Prostate gland (tissue), 2 donors: ENCODE results near the gene RAB3C. TPM values are rescaled to one million over a fixed set of nuclear protein-coding genes. Genes with fewer than 3 reads are reported as not detected.

Experiments
- DNase-seq: peaks from one replicate; pipeline ENCODE4 v3.0.0-alpha.2; 2019; ENCODE audit warnings: low spot score
- H3K27ac ChIP-seq, 2 donors: fragments of 200-600 bp; sonication (generic); 2 replicates each; pipeline ENCODE4 v1.5.1; 2017 to 2019
- H3K27me3 ChIP-seq: fragments of 200-600 bp; sonication (generic); replicated peaks from 2 replicates; pipeline ENCODE4 v1.5.1; 2019; ENCODE audit not compliant: insufficient read depth
- H3K36me3 ChIP-seq, 2 donors: fragments of 200-600 bp; sonication (generic); 1 replicate in 1 of 2; 2 replicates in 1 of 2; pipeline versions ENCODE4 v1.5.1 to v1.8.1; 2017 to 2019
- H3K4me1 ChIP-seq: fragments of 200-600 bp; sonication (generic); replicated peaks from 2 replicates; pipeline ENCODE4 v1.5.1; 2019
- H3K4me3 ChIP-seq, 2 donors: fragments of 200-600 bp; sonication (generic); 2 replicates each; pipeline ENCODE4 v1.5.1; 2017 to 2019
- H3K9me3 ChIP-seq: fragments of 200-600 bp; sonication (generic); 2 replicates; pipeline ENCODE4 v1.5.1; 2017
- POLR2A ChIP-seq: fragments of 450-650 bp; IDR thresholded peaks from one replicate; pipeline ENCODE4 v1.6.1; 2016; ENCODE audit warnings: antibody characterized with exemption, mild to moderate bottlenecking
- POLR2AphosphoS5 ChIP-seq: sonication (generic); formaldehyde crosslinking; IDR thresholded peaks from one replicate; pipeline ENCODE4 v1.6.1; 2017; ENCODE audit warnings: antibody characterized with exemption
- WGBS: methylation state at CpG from one replicate; pipeline ENCODE4 v1.1.5; 2018; 5-methylcytosine and 5-hydroxymethylcytosine counted together
- intact Hi-C: fragments of 100-400 bp; cut with DNase I; formaldehyde crosslinking; loops from one replicate; pipeline ENCODE4 v1.14.2; 2022
- total RNA-seq, 2 donors: library from RNA; depleted of rRNA; stranded (reverse); fragments of >200 nt; gene quantifications; one replicate each; pipeline ENCODE4 v1.1.0, GENCODE V29; 2016
- TF ChIP-seq, protein P1 (sequence below), 4 experiments: fragments of 200-600 bp in 2 of 4; fragments of 450-650 bp in 2 of 4; sonication (generic) in 2 of 4; IDR thresholded peaks; 1 replicate in 3 of 4; 2 replicates in 1 of 4; pipeline ENCODE4 v1.5.1; 2016 to 2019; ENCODE audit warnings: antibody characterized with exemption in 4 of 4, mild to moderate bottlenecking in 2 of 4, moderate library complexity in 2 of 4

Gene RAB3C
- total RNA-seq, 2 donors from 2014 or later, result 0.45 TPM; not detected in 1

GRCh38 chr5:58714046-58714445, 131.2 kb downstream of the RAB3C start:
- no peaks in the 10 kb centered on the region for H3K27me3 ChIP-seq
- no peaks in the 10 kb centered on the region for H3K36me3 ChIP-seq
- H3K9me3 ChIP-seq, result no peaks in the 10 kb centered on the region
- intact Hi-C loops, result no loop called here
- TF ChIP-seq, protein P1, sequence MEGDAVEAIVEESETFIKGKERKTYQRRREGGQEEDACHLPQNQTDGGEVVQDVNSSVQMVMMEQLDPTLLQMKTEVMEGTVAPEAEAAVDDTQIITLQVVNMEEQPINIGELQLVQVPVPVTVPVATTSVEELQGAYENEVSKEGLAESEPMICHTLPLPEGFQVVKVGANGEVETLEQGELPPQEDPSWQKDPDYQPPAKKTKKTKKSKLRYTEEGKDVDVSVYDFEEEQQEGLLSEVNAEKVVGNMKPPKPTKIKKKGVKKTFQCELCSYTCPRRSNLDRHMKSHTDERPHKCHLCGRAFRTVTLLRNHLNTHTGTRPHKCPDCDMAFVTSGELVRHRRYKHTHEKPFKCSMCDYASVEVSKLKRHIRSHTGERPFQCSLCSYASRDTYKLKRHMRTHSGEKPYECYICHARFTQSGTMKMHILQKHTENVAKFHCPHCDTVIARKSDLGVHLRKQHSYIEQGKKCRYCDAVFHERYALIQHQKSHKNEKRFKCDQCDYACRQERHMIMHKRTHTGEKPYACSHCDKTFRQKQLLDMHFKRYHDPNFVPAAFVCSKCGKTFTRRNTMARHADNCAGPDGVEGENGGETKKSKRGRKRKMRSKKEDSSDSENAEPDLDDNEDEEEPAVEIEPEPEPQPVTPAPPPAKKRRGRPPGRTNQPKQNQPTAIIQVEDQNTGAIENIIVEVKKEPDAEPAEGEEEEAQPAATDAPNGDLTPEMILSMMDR (IDR thresholded peaks at IDR 0.05), result no peak
- TF ChIP-seq POLR2AphosphoS5, result no peak
- no peak for TF ChIP-seq POLR2A
- 94% methylated on average over 1 of the region's 1 CpG for WGBS
- DNase-seq, result no peak
- no peaks in the 10 kb centered on the region for H3K4me1 ChIP-seq
- H3K4me3 ChIP-seq, result no peak overlapping the region
- H3K27ac ChIP-seq, result no peak overlapping the region

- WGBS, result 81% methylated on average over 2 of the region's 2 CpGs
- H3K9me3 ChIP-seq, result no peaks in the 10 kb centered on the region
- H3K4me3 ChIP-seq, result no peak overlapping the region
- intact Hi-C loops, result no loop called here
- TF ChIP-seq, protein P1 (IDR thresholded peaks at IDR 0.05), result no peak
- TF ChIP-seq POLR2AphosphoS5 (no peak), POLR2A (no peak)
- no peak for DNase-seq
- no peaks in the 10 kb centered on the region for H3K27me3 ChIP-seq
- H3K27ac ChIP-seq, result no peak overlapping the region
- no peaks in the 10 kb centered on the region for H3K36me3 ChIP-seq
- no peaks in the 10 kb centered on the region for H3K4me1 ChIP-seq
Observed at GRCh38 chr5:58715997-58716656, 133.3 kb downstream of the RAB3C start.

DNA sequence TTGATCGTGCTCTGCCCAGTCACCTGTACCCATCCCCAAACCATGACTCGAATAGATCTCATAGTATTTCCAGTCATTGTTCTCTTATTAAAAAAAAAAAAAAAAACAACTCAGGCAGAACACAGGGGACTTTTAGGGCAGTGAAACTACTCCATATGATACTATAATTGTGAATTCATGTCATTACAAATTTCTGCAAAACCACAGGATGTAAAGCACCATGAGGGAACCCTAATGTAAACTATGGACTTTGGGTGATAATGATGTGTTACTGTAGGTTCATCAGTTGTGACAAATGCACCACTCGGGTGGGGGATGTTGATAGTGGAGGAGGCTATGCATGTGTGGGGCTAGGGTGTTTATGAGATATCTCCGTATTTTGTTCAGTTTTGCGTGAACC, 133.8 kb downstream of the RAB3C start:
- no peak overlapping the region for H3K4me3 ChIP-seq
- no peak for TF ChIP-seq POLR2AphosphoS5
- TF ChIP-seq, protein P1 (IDR thresholded peaks at IDR 0.05), result no peak
- TF ChIP-seq POLR2A, result no peak
- no peak for DNase-seq
- no peaks in the 10 kb centered on the region for H3K9me3 ChIP-seq
- H3K27ac ChIP-seq, result no peak overlapping the region
- H3K36me3 ChIP-seq, result no peaks in the 10 kb centered on the region
- H3K27me3 ChIP-seq, result no peaks in the 10 kb centered on the region
- no peaks in the 10 kb centered on the region for H3K4me1 ChIP-seq
- WGBS, result 83% methylated on average over 5 of the region's 5 CpGs
- intact Hi-C loops, result no loop called here

GRCh38 chr5:58717303-58718007, 134.6 kb downstream of the RAB3C start:
- Histone ChIP-seq H3K27ac (no peak overlapping the region), H3K36me3 (no peaks in the 10 kb centered on the region), H3K4me3 (no peak overlapping the region), H3K9me3 (no peaks in the 10 kb centered on the region), H3K4me1 (no peaks in the 10 kb centered on the region), H3K27me3 (no peaks in the 10 kb centered on the region)
- intact Hi-C loops, result no loop called here
- no peak for DNase-seq
- WGBS, result 47% methylated on average over 5 of the region's 5 CpGs
- TF ChIP-seq, protein P1 (IDR thresholded peaks at IDR 0.05), result no peak
- TF ChIP-seq POLR2A (no peak), POLR2AphosphoS5 (no peak)
